Mesendoderm (in vitro differentiated cells): ENCODE results near the gene VPS37B.

Experiments used
- DNase-seq: peaks from one replicate; pipeline ENCODE4 v3.0.0; 2013
- H2AK5ac ChIP-seq: 2 replicates; pipeline ENCODE4 v1.6.1; 2013; ENCODE audit warnings: low read length, inconsistent platforms
- H2BK120ac ChIP-seq: 2 replicates; pipeline ENCODE4 v1.6.1; 2013; ENCODE audit warnings: low read depth, mild to moderate bottlenecking, low read length, moderate library complexity, mixed read lengths
- H2BK15ac ChIP-seq: replicated peaks from 2 replicates; pipeline ENCODE4 v1.6.1; 2013; ENCODE audit warnings: low read depth, mild to moderate bottlenecking, moderate library complexity
- H2BK5ac ChIP-seq: 2 replicates; pipeline ENCODE4 v1.6.1; 2013; ENCODE audit warnings: low read length, inconsistent platforms
- H3K18ac ChIP-seq: 2 replicates; pipeline ENCODE4 v1.6.1; 2013; ENCODE audit warnings: mild to moderate bottlenecking, low read length, mixed read lengths
- H3K23ac ChIP-seq: one replicate; pipeline ENCODE4 v1.6.1; 2013; ENCODE audit warnings: low read length
- H3K27ac ChIP-seq: 2 replicates; pipeline ENCODE4 v1.5.1; 2013; ENCODE audit warnings: low read depth, mild to moderate bottlenecking, inconsistent platforms, low read length, moderate library complexity
- H3K27me3 ChIP-seq: 2 replicates; pipeline ENCODE4 v1.6.1; 2013; ENCODE audit warnings: low read length, control low read depth, mild to moderate bottlenecking, inconsistent platforms; ENCODE audit not compliant: insufficient read depth, poor library complexity
- H3K36me3 ChIP-seq: 2 replicates; pipeline ENCODE4 v1.6.1; 2013; ENCODE audit warnings: low read length, inconsistent platforms; ENCODE audit not compliant: control insufficient read depth, insufficient read depth
- H3K4ac ChIP-seq: one replicate; pipeline ENCODE4 v1.6.1; 2013; ENCODE audit warnings: low read depth, mild to moderate bottlenecking, low read length, moderate library complexity
- H3K4me1 ChIP-seq: 2 replicates; pipeline ENCODE4 v1.6.1; 2013; ENCODE audit warnings: low read depth, low read length, inconsistent platforms; ENCODE audit not compliant: control insufficient read depth
- H3K4me2 ChIP-seq: 2 replicates; pipeline ENCODE4 v1.6.1; 2013; ENCODE audit warnings: low read length
- H3K4me3 ChIP-seq: 2 replicates; pipeline ENCODE4 v1.5.1; 2013; ENCODE audit warnings: mild to moderate bottlenecking, low read length
- H3K56ac ChIP-seq: one replicate; pipeline ENCODE4 v1.6.1; 2013; ENCODE audit warnings: low read length
- H3K79me1 ChIP-seq: 2 replicates; pipeline ENCODE4 v1.6.1; 2013; ENCODE audit warnings: low read length, inconsistent platforms
- H3K79me2 ChIP-seq: 2 replicates; pipeline ENCODE4 v1.6.1; 2013; ENCODE audit warnings: mild to moderate bottlenecking, low read length; ENCODE audit not compliant: control insufficient read depth, insufficient read depth
- H3K9ac ChIP-seq: 2 replicates; pipeline ENCODE4 v1.6.1; 2013; ENCODE audit warnings: low read length, inconsistent platforms
- H4K5ac ChIP-seq: one replicate; pipeline ENCODE4 v1.6.1; 2013; ENCODE audit warnings: low read length
- H4K8ac ChIP-seq: one replicate; pipeline ENCODE4 v1.6.1; 2013; ENCODE audit warnings: low read depth, mild to moderate bottlenecking, control low read depth, low read length, moderate library complexity
- WGBS: extraction: QIAGEN DNeasy Blood & Tissue Kit; methylation state at CpG from one replicate; pipeline ENCODE4 v1.1.7; 2013; ENCODE audit warnings: low lambda C conversion rate, missing lambda C conversion rate; ENCODE audit not compliant: insufficient coverage; ENCODE audit errors: extremely low coverage; 5-methylcytosine and 5-hydroxymethylcytosine counted together

The VPS37B gene

DNA sequence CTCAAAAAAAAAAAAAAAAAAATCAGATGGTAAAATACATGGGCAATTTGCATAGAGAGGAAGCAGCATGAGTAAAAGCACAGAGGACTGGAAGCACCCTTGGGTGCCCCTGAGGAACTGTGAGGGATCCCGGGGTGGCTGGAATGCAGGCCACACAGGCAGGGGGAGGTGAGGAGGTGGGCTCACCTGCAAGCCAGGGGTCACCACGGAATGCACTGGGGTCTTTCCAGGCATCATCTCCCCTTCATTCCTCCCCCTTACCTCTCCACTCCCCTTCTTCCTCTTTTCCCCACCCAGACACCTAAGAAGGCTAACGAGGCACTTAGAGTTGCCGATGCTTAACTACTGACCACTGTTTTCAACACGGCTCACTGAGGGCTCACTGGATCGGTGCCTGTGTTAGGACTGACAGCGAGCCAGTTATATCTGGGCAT is 75.1 kb downstream of the VPS37B start:
- Histone ChIP-seq H4K8ac (no peak overlapping the region), H3K36me3 (no peaks in the 10 kb centered on the region), H3K27ac (no peak overlapping the region), H2AK5ac (no peak overlapping the region), H3K4ac (no peak overlapping the region), H3K79me1 (no peaks in the 10 kb centered on the region), H2BK120ac (no peak overlapping the region), H3K23ac (no peak overlapping the region), H2BK15ac (no peak overlapping the region), H2BK5ac (no peak overlapping the region), H3K4me3 (no peak overlapping the region), H3K4me1 (no peaks in the 10 kb centered on the region), H3K79me2 (no peaks in the 10 kb centered on the region), H4K5ac (no peak overlapping the region), H3K9ac (no peak overlapping the region), H3K56ac (no peak overlapping the region), H3K27me3 (no peaks in the 10 kb centered on the region), H3K4me2 (no peak overlapping the region), H3K18ac (no peak overlapping the region)
- no peak for DNase-seq
- WGBS: no CpG with 5 or more reads among the region's 7 CpGs

DNA sequence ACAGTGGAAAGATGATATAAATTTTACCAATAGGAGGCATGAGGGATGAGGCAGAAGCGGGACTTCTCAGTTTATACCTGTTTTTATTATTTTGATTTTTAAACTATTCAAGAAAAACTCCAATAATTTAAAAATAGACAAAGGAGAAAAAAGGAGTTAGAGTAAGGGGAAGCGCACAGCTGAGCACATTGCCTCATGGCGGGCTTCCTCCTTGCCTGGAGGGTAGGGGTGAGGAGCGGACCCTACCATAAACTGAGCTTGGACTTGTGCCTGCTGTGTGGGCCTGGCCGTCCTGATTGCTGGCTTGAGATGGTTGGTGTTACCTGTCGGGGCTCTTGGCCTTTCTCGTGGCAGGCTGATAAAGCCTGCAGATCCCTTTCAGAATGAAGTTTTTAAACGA is 75.8 kb downstream of the VPS37B start:
- Histone ChIP-seq H3K9ac (no peak overlapping the region), H2BK15ac (no peak overlapping the region), H2BK5ac (no peak overlapping the region), H3K4me1 (no peaks in the 10 kb centered on the region), H3K79me1 (no peaks in the 10 kb centered on the region), H3K36me3 (no peaks in the 10 kb centered on the region), H3K27me3 (no peaks in the 10 kb centered on the region), H2AK5ac (no peak overlapping the region), H3K4ac (no peak overlapping the region), H4K8ac (no peak overlapping the region), H3K56ac (no peak overlapping the region), H3K18ac (no peak overlapping the region), H4K5ac (no peak overlapping the region), H3K23ac (no peak overlapping the region), H3K79me2 (no peaks in the 10 kb centered on the region), H3K4me2 (no peak overlapping the region), H2BK120ac (no peak overlapping the region), H3K4me3 (no peak overlapping the region), H3K27ac (no peak overlapping the region)
- no CpG with 5 or more reads among the region's 8 CpGs for WGBS
- DNase-seq: no peak

GRCh38 chr12:122819209-122819785 is 76.6 kb downstream of the VPS37B start:
- H2BK15ac ChIP-seq: no peak overlapping the region
- H3K27ac ChIP-seq: no peak overlapping the region
- no peak overlapping the region for H3K23ac ChIP-seq
- H2BK120ac ChIP-seq: no peak overlapping the region
- no peak for DNase-seq
- H3K79me2 ChIP-seq: no peaks in the 10 kb centered on the region
- no peak overlapping the region for H3K4me3 ChIP-seq
- H3K9ac ChIP-seq: no peak overlapping the region
- no peak overlapping the region for H3K18ac ChIP-seq
- no peak overlapping the region for H2AK5ac ChIP-seq
- no peak overlapping the region for H3K4me2 ChIP-seq
- H3K79me1 ChIP-seq: no peaks in the 10 kb centered on the region
- H3K36me3 ChIP-seq: no peaks in the 10 kb centered on the region
- H4K5ac ChIP-seq: no peak overlapping the region
- no peak overlapping the region for H3K56ac ChIP-seq
- no peak overlapping the region for H4K8ac ChIP-seq
- no CpG with 5 or more reads among the region's 10 CpGs for WGBS
- H3K4ac ChIP-seq: no peak overlapping the region
- no peaks in the 10 kb centered on the region for H3K4me1 ChIP-seq
- H3K27me3 ChIP-seq: no peaks in the 10 kb centered on the region
- no peak overlapping the region for H2BK5ac ChIP-seq
